PC-3 (cell line): ENCODE data around the gene MKLN1. TPM values are rescaled to one million over a fixed set of nuclear protein-coding genes. Genes with fewer than 3 reads are reported as not detected.
A peak's percentile ranks its signal among the peaks of the same experiment; 100 is the strongest.

Experiments used
- ATAC-seq: fragments of 200-7000 bp; cut with Tn5 transposase; 2 replicates; pipeline ENCODE4 v1.9.1; 2020; ENCODE audit warnings: mild to moderate bottlenecking, moderate library complexity
- BruUV-seq: library from RNA; stranded (reverse); fragments of 400-500 nt; replicated peaks from 2 replicates; lab custom pipeline; 2021; lab: Mats Ljungman, UMichigan
- CTCF ChIA-PET: fragments of 300-600 bp; sonication (Branson Sonifier 250); formaldehyde crosslinking; loops from one replicate; lab custom pipeline; 2022; ENCODE audit warnings: antibody characterized with exemption; lab: Charles Lee
- POLR2A ChIA-PET: fragments of 300-600 bp; sonication (Branson Sonifier 250); formaldehyde crosslinking; loops from one replicate; lab custom pipeline; 2022; ENCODE audit warnings: antibody characterized with exemption; ENCODE audit not compliant: unreplicated experiment; lab: Charles Lee
- DNase-seq: peaks from one replicate; pipeline ENCODE4 v3.0.0-alpha.2; 2015
- H2AFZ ChIP-seq: fragments of 300-600 bp; sonication (generic); 2 replicates; pipeline ENCODE4 v1.6.0; 2016; ENCODE audit warnings: antibody characterized with exemption, low read length
- H3F3A ChIP-seq: fragments of 300-600 bp; sonication (generic); one replicate; pipeline ENCODE4 v1.6.0; 2017; ENCODE audit warnings: antibody characterized with exemption, low read length, control low read depth, mild to moderate bottlenecking; ENCODE audit not compliant: unreplicated experiment
- H3K27ac ChIP-seq: fragments of 300-600 bp; sonication (generic); 2 replicates; pipeline ENCODE4 v1.5.1; 2016; ENCODE audit warnings: mild to moderate bottlenecking, low read length
- H3K27me3 ChIP-seq: fragments of 300-600 bp; sonication (generic); 2 replicates; pipeline ENCODE4 v1.6.1; 2016; ENCODE audit warnings: low read length, mixed read lengths
- H3K36me3 ChIP-seq: fragments of 300-600 bp; sonication (generic); 2 replicates; pipeline ENCODE4 v1.6.1; 2016; ENCODE audit warnings: low read depth, mixed run types, low read length, mixed read lengths
- H3K4me1 ChIP-seq: fragments of 300-600 bp; sonication (generic); 2 replicates; pipeline ENCODE4 v1.5.1; 2016; ENCODE audit warnings: low read length; ENCODE audit not compliant: insufficient read depth
- H3K4me2 ChIP-seq: fragments of 300-600 bp; sonication (generic); 2 replicates; pipeline ENCODE4 v1.6.0; 2016; ENCODE audit warnings: low read length
- H3K4me3 ChIP-seq: fragments of 300-600 bp; sonication (generic); 2 replicates; pipeline ENCODE4 v1.5.1; 2016; ENCODE audit warnings: mild to moderate bottlenecking, low read length, mixed read lengths
- H3K79me2 ChIP-seq: fragments of 300-600 bp; sonication (generic); 2 replicates; pipeline ENCODE4 v1.6.1; 2017; ENCODE audit warnings: low read length, mixed read lengths
- H3K9ac ChIP-seq: fragments of 300-600 bp; sonication (generic); 2 replicates; pipeline ENCODE4 v1.6.0; 2016; ENCODE audit warnings: mild to moderate bottlenecking, low read length
- H3K9me2 ChIP-seq: fragments of 300-600 bp; sonication (generic); replicated peaks from 2 replicates; pipeline ENCODE4 v1.6.1; 2016; ENCODE audit warnings: mixed run types, low read length, mixed read lengths
- H3K9me3 ChIP-seq: fragments of 300-600 bp; sonication (generic); 2 replicates; pipeline ENCODE4 v1.6.1; 2016; ENCODE audit warnings: low read length, mixed read lengths
- H4K20me1 ChIP-seq: fragments of 300-600 bp; sonication (generic); 2 replicates; pipeline ENCODE4 v1.6.1; 2016; ENCODE audit warnings: low read length, mixed read lengths
- EZH2 ChIP-seq: fragments of 300-600 bp; sonication (generic); IDR thresholded peaks from one replicate; pipeline ENCODE4 v1.6.1; 2017; ENCODE audit warnings: antibody characterized with exemption, mild to moderate bottlenecking, low read length; ENCODE audit not compliant: unreplicated experiment
- EZH2phosphoT487 ChIP-seq: fragments of 300-600 bp; sonication (generic); IDR thresholded peaks from 2 replicates; pipeline ENCODE4 v1.6.1; 2018; ENCODE audit warnings: mild to moderate bottlenecking, antibody characterized with exemption, low read length, borderline replicate concordance
- intact Hi-C: fragments of 100-400 bp; cut with micrococcal nuclease; formaldehyde crosslinking; loops from 2 replicates; pipeline ENCODE4 v1.9.0; 2023
- total RNA-seq: library from RNA; depleted of rRNA; stranded (reverse); fragments of >200 nt; gene quantifications from 2 replicates; pipeline ENCODE4 v1.2.3, GENCODE V29; 2014
- TF ChIP-seq, protein P1 (sequence below): fragments of 300-600 bp; sonication (generic); conservative IDR thresholded peaks from 2 replicates; pipeline ENCODE4 v1.5.1; 2017; ENCODE audit warnings: antibody characterized with exemption, low read depth, mild to moderate bottlenecking, low read length

The MKLN1 gene
- total RNA-seq, 1 experiment from 2014 or later = 16.3 TPM

DNA sequence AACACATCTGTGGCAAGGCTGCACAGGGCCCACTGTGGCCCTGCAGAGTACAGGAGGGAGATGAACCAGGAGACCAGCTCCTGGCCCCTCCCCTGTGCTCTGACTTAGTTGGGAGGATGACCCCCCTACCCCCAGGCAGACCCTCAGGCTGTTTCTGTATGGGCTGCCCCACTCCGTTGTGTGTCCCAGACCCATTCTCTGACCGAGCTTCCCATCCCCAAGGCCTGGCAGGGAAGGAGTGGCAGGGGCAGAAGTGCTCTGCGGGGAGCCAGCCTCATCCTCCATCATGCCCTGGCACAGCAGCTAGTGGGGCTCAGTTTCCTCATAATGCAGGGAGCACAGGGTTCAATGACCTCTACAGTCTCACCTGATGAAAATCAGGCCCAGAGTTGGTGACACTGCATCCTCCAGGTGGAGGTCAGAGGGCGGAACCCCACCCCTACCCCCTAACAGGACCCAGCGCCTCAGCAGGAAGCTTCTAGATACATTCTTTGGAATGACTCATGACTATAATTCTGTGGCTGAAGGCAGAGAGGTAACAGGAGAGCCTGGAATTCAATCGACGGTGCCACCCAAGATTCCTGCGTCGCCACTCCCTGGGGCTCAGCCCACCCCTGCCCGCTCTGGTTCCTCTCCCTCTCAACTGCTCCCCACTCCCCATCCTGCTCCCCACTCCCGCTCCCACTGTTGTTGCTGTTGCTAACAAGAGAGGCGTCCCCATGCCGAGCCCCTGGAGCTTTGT, 210.6 kb downstream of the MKLN1 start:
- H2AFZ ChIP-seq = peak overlapping the region; percentile 54
- no peaks in the 10 kb centered on the region for H3K9me2 ChIP-seq
- peak overlapping the region; percentile 47 for H3K4me2 ChIP-seq
- no peak overlapping the region for H3K4me3 ChIP-seq
- H3K27ac ChIP-seq = peak overlapping the region; percentile 87
- no peaks in the 10 kb centered on the region for H3F3A ChIP-seq
- H3K9ac ChIP-seq = peak overlapping the region; percentile 45; the same call in 1 of the 2 replicates
- H3K36me3 ChIP-seq = no peaks in the 10 kb centered on the region
- no peaks in the 10 kb centered on the region for H3K9me3 ChIP-seq
- no peaks in the 10 kb centered on the region for H3K27me3 ChIP-seq
- intact Hi-C loops = loop anchor here (2.0 kb wide), 2 partner anchors 13 to 25 kb away; no protein-coding TSS in a partner anchor
- DNase-seq (peak; percentile 88), ATAC-seq (peak; percentile 91)
- POLR2A ChIA-PET = interaction anchor here (0.6 to 0.7 kb wide), 2 partner anchors 16 to 19 kb away, joined by 5 to 6 read pairs; no protein-coding TSS in a partner anchor
- TF ChIP-seq, protein P1, sequence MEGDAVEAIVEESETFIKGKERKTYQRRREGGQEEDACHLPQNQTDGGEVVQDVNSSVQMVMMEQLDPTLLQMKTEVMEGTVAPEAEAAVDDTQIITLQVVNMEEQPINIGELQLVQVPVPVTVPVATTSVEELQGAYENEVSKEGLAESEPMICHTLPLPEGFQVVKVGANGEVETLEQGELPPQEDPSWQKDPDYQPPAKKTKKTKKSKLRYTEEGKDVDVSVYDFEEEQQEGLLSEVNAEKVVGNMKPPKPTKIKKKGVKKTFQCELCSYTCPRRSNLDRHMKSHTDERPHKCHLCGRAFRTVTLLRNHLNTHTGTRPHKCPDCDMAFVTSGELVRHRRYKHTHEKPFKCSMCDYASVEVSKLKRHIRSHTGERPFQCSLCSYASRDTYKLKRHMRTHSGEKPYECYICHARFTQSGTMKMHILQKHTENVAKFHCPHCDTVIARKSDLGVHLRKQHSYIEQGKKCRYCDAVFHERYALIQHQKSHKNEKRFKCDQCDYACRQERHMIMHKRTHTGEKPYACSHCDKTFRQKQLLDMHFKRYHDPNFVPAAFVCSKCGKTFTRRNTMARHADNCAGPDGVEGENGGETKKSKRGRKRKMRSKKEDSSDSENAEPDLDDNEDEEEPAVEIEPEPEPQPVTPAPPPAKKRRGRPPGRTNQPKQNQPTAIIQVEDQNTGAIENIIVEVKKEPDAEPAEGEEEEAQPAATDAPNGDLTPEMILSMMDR = no peak
- TF ChIP-seq EZH2 (no peak), EZH2phosphoT487 (no peak)
- peaks cover 35% of the 10 kb centered on the region for H3K4me1 ChIP-seq
- BruUV-seq = no TSS peak
- peaks cover 77% of the 10 kb centered on the region for H3K79me2 ChIP-seq
- no peaks in the 10 kb centered on the region for H4K20me1 ChIP-seq
- CTCF ChIA-PET = interaction anchor here (0.5 to 1.0 kb wide), 3 partner anchors 9 to 108 kb away, joined by 3 to 8 read pairs (median 3); no protein-coding TSS in a partner anchor

DNA sequence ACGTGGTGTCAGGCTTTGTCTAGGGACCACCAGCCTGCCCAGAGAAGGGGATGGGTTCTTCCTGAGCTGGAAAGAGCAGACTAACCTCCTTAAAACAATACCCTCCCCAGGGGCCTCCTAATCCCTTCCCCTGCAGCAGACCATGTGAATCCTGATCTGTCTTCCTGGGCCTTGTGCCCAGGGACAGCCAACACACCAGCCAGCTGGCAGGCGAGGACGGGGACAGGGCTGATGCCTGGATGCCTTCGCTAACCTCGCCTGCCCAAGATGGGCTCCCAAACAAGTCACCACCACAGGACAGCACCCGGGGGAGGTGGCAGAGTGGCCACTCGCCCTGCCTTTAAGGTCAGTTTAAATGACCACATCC, 211.1 kb downstream of the MKLN1 start:
- Histone ChIP-seq H3K9me3 (no peaks in the 10 kb centered on the region), H3K79me2 (peaks cover 80% of the 10 kb centered on the region), H3K9ac (peak overlapping the region; percentile 45; the same call in 1 of the 2 replicates), H3K4me3 (no peak overlapping the region), H4K20me1 (no peaks in the 10 kb centered on the region), H3F3A (no peaks in the 10 kb centered on the region), H3K9me2 (no peaks in the 10 kb centered on the region), H2AFZ (peak overlapping the region; percentile 54), H3K36me3 (no peaks in the 10 kb centered on the region), H3K27me3 (no peaks in the 10 kb centered on the region), H3K4me1 (peaks cover 35% of the 10 kb centered on the region), H3K4me2 (peak overlapping the region; percentile 47), H3K27ac (peak overlapping the region; percentile 87)
- no peak for TF ChIP-seq EZH2phosphoT487
- DNase-seq (peak; percentile 27), ATAC-seq (peak; percentile 46)
- TSS peak; percentile 95 for BruUV-seq
- ChIA-PET CTCF (interaction anchor here (0.5 to 1.0 kb wide), 2 partner anchors 8 to 87 kb away, joined by 3 to 8 read pairs; no protein-coding TSS in a partner anchor), POLR2A (no interaction called here)
- intact Hi-C loops = loop anchor here (2.0 kb wide), 2 partner anchors 14 to 26 kb away; no protein-coding TSS in a partner anchor

DNA sequence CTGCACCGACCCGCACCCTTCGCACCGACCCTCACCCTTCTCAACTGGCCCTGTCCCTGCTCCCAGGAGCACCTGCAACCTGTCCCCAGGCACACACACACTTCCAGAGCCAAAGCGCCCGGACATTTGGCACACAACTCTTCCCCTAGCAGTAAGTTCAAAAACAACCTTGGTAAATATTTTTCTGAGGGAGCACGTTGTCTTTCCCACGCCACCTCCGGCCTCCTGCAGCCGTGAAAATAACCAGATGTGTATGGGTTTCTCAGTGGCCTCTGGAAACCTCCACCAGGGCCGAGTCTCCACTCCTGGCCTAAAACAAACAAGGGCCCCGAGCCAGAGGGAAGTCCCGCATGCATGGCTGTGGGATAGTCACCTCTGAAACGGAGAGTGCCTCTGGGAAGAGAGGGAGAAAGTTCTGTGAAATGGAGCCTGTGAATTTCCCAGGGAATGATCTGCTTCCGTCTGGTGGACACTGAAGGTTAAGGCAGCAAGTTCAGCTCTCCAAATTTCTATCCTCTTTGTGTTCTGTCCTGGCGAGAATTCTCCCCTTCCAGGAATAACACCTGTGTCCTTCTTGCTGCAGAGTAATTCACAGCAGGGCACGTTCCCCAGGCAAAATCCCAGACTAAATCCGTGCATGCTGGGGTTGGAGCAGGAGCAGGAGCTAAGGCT, 213.0 kb downstream of the MKLN1 start:
- ChIA-PET CTCF (no interaction called here), POLR2A (interaction anchor here (0.6 to 0.7 kb wide), 2 partner anchors 12 to 37 kb away, joined by 3 to 5 read pairs; no protein-coding TSS in a partner anchor)
- intact Hi-C loops = loop anchor here (2.0 kb wide), 1 partner anchor 14 kb away; no protein-coding TSS in a partner anchor
- Histone ChIP-seq H3K4me1 (peaks cover 35% of the 10 kb centered on the region), H3K9me2 (no peaks in the 10 kb centered on the region), H3K4me3 (no peak overlapping the region), H3F3A (no peaks in the 10 kb centered on the region), H3K4me2 (no peak overlapping the region), H4K20me1 (no peaks in the 10 kb centered on the region), H3K36me3 (no peaks in the 10 kb centered on the region), H3K27ac (peak overlapping the region; percentile 41), H3K79me2 (peaks cover 84% of the 10 kb centered on the region), H2AFZ (no peak overlapping the region), H3K9me3 (no peaks in the 10 kb centered on the region), H3K9ac (no peak overlapping the region), H3K27me3 (no peaks in the 10 kb centered on the region)
- TF ChIP-seq, protein P1 = no peak
- no peak for TF ChIP-seq EZH2phosphoT487
- TF ChIP-seq EZH2 = no peak
- ATAC-seq = no peak
- peak; percentile 25 for DNase-seq
- no TSS peak for BruUV-seq
